Cardiac muscle cell (in vitro differentiated cells and primary cell): ENCODE data around the gene PAK6. TPM values are rescaled to one million over a fixed set of nuclear protein-coding genes. Genes with fewer than 3 reads are reported as not detected.
A peak's percentile ranks its signal among the peaks of the same experiment; 100 is the strongest.

Source experiments
- DNase-seq, 2 donors: peaks; one replicate each; pipeline versions ENCODE4 v3.0.0 to v3.0.0-alpha.2; 2010 to 2017; ENCODE audit warnings: low read depth in 1 of 2, low spot score in 1 of 2
- H3K27ac ChIP-seq: fragments of 200-600 bp; sonication (generic); 2 replicates; pipeline ENCODE4 v1.5.1; 2016
- H3K27me3 ChIP-seq: fragments of 200-600 bp; sonication (generic); 2 replicates; pipeline ENCODE4 v1.6.0; 2016; ENCODE audit warnings: control low read depth
- H3K36me3 ChIP-seq: fragments of 200-600 bp; sonication (generic); 2 replicates; pipeline ENCODE4 v1.5.1; 2016; ENCODE audit warnings: control low read depth
- H3K4me1 ChIP-seq: fragments of 200-600 bp; sonication (generic); 2 replicates; pipeline ENCODE4 v1.8.1; 2017; ENCODE audit warnings: low read depth, mild to moderate bottlenecking, mixed run types
- H3K4me3 ChIP-seq: fragments of 200-600 bp; sonication (generic); 2 replicates; pipeline ENCODE4 v1.5.1; 2016; ENCODE audit warnings: mild to moderate bottlenecking
- H3K9me3 ChIP-seq: fragments of 200-600 bp; sonication (generic); 2 replicates; pipeline ENCODE4 v1.5.1; 2017; ENCODE audit warnings: low read depth, mild to moderate bottlenecking, control low read depth
- polyA plus RNA-seq: library from polyadenylated mRNA; unstranded; fragments of >200 nt; fragmentation: Nextera tagmentation; extraction: Ambion mirVana; gene quantifications from 2 replicates; pipeline ENCODE4 v1.2.1, GENCODE V29; 2016
- total RNA-seq: library from RNA; depleted of rRNA; stranded (reverse); fragments of >200 nt; gene quantifications from 2 replicates; pipeline ENCODE4 v1.2.3, GENCODE V29; 2016
- TF ChIP-seq, protein P1 (sequence below): IDR thresholded peaks from 2 replicates; pipeline ENCODE4 v1.5.1; 2012; ENCODE audit warnings: low read depth, mild to moderate bottlenecking, low read length

Gene PAK6
- total and polyA plus RNA-seq, 2 experiments from 2014 or later = 4.2 to 18.7 TPM

DNA sequence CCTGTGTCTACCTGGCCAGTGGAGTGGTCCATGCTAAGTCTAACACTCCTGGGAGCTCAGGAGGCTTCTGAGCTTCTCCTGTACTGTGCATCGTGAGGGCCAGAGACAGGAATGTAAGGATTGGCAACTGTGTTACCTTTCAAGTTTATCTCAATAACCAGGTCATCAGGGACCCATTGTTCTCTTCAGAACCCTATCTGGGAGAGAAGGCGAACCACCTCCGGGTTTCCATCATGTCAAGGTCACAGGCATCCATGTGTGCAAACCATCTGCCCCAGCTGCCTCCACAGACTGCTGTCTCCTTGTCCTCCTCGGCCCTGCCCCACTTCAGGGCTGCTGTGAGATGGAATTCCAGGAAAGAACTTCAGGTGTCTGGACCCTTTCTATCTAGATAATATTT is 38.1 kb downstream of the PAK6 start:
- no peak overlapping the region for H3K4me3 ChIP-seq
- peaks cover 17% of the 10 kb centered on the region for H3K27me3 ChIP-seq
- peaks cover 30% of the 10 kb centered on the region for H3K4me1 ChIP-seq
- H3K27ac ChIP-seq = no peak overlapping the region
- TF ChIP-seq, protein P1, sequence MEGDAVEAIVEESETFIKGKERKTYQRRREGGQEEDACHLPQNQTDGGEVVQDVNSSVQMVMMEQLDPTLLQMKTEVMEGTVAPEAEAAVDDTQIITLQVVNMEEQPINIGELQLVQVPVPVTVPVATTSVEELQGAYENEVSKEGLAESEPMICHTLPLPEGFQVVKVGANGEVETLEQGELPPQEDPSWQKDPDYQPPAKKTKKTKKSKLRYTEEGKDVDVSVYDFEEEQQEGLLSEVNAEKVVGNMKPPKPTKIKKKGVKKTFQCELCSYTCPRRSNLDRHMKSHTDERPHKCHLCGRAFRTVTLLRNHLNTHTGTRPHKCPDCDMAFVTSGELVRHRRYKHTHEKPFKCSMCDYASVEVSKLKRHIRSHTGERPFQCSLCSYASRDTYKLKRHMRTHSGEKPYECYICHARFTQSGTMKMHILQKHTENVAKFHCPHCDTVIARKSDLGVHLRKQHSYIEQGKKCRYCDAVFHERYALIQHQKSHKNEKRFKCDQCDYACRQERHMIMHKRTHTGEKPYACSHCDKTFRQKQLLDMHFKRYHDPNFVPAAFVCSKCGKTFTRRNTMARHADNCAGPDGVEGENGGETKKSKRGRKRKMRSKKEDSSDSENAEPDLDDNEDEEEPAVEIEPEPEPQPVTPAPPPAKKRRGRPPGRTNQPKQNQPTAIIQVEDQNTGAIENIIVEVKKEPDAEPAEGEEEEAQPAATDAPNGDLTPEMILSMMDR = no peak
- no peaks in the 10 kb centered on the region for H3K36me3 ChIP-seq
- DNase-seq = no peak
- no peaks in the 10 kb centered on the region for H3K9me3 ChIP-seq

DNA sequence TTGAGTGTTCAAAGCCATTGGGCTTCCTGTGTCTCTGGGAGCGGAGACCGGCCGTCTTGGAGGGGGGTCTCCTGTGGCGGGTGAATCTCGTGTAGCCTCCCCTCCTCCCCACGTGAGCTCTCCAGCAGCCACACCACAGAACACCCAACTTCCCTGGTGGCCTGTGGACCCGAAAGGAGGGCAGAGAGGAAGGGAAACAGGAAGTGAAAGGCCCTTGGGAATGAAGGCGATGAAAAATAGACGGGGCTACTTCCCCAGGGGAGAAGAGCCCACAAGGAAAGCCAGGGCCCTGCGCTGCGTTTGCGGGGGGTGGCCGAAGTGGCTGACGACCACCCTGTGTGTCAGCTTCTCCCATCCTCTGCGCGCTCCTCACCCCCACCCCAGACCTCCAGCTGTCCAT is 38.6 kb downstream of the PAK6 start:
- Histone ChIP-seq H3K4me3 (no peak overlapping the region), H3K9me3 (no peaks in the 10 kb centered on the region), H3K27ac (no peak overlapping the region), H3K36me3 (no peaks in the 10 kb centered on the region), H3K27me3 (peaks cover 23% of the 10 kb centered on the region), H3K4me1 (peaks cover 30% of the 10 kb centered on the region)
- no peak for DNase-seq
- TF ChIP-seq, protein P1 = no peak

DNA sequence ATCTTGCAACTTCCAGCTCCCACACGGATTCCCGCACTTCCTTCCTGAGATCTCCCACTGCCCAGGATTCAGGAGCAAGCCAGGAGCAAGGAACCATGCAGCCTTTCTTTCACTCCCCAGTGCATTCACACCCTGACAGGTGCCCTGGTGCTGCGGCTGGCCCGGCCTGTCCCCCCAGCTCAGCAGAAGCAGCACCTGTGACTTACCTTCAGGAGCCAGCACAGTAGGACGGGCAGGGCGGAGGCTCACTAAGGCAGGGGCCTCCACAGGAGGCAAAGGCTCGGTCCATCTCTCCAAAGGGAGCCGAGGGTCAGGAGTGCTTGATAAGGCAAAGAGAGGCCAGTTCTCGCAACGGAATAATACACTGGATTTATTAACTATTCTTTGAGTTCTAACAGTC is 39.2 kb downstream of the PAK6 start:
- Histone ChIP-seq H3K4me1 (peaks cover 30% of the 10 kb centered on the region), H3K27ac (no peak overlapping the region), H3K36me3 (no peaks in the 10 kb centered on the region), H3K4me3 (no peak overlapping the region), H3K27me3 (peaks cover 28% of the 10 kb centered on the region), H3K9me3 (no peaks in the 10 kb centered on the region)
- TF ChIP-seq, protein P1 = no peak
- no peak for DNase-seq

DNA sequence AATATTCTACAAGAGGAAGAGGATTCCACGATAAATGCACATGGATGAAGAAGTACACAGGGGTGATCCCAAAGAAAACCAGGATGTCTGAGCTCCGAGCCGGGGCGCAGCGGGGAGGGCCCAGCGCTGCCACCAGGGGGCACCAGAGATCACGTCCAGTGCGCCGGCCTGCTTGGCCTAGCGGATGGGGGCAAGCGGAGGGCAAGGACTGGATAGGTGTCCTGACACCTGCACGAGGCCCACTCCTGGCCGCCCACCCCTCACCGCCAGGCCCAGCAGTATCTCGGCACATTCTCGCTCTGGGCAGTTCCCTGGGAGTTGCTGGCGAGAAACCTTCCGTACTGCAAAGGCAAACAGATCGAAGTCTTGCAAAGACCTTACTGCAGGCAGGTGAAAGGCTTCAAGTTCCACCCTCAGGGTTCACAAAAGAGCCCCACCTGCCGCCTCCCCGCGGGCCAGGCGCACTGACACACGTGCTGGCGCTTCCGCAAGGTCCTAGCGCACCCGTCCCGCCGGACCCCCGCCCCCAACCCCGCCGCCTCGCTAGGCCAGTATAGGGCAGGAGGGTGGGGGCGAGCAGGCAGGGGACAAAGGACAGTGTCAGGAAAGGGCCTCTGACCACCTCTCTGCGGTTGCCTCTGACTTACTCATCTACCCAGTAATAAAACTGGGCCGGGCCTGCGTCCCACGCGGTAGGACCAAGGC is 40.7 kb downstream of the PAK6 start:
- Histone ChIP-seq H3K9me3 (no peaks in the 10 kb centered on the region), H3K27ac (no peak overlapping the region), H3K27me3 (peaks cover 38% of the 10 kb centered on the region), H3K4me3 (no peak overlapping the region), H3K36me3 (no peaks in the 10 kb centered on the region), H3K4me1 (peaks cover 30% of the 10 kb centered on the region)
- TF ChIP-seq, protein P1 = peak; percentile 98
- DNase-seq = peak; percentile 65 to 85

DNA sequence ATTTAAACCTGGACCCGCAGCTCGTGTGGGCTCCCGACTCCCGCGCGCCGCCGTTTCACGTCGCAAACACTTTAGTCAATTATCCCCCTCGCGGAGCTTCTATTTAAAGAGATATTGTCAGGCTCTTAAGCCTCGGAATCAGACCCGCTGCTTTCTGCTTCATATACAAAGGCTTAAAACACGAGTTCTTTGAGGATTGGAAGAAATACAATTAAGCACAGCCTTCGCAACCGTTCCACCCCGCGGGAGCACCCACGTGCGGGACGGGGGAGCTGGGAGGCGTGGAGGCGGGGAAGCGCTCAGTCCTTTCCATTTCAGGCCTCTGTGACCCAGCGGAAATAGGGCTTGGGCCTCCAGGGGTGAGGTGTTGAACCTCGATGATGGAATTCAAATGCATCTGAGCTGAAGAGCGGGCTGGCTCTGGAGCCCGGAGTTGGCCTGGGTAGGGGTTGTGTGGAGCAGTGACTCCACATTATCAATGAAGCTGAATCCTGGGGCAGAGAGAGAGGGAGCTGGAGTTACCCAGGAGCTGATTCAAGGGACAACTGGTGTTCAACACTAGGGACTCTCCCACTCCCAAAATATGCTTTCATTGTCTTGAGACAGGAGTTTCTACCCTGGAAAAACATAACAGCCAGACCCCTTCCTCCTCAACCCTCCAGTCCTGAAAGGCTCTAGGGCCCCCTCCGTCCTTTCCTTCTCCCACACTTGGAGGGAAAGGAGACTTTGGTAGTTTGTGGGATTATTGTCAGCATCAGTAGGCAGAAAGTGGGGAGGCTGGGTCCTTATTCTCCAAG is 41.6 kb downstream of the PAK6 start:
- peaks cover 38% of the 10 kb centered on the region for H3K4me1 ChIP-seq
- peaks cover 38% of the 10 kb centered on the region for H3K27me3 ChIP-seq
- H3K27ac ChIP-seq = peak overlapping the region; percentile 27
- H3K4me3 ChIP-seq = peak overlapping the region; percentile 34
- TF ChIP-seq, protein P1 = no peak
- no peaks in the 10 kb centered on the region for H3K36me3 ChIP-seq
- no peak for DNase-seq
- H3K9me3 ChIP-seq = no peaks in the 10 kb centered on the region
